Cardiac muscle cell (in vitro differentiated cells and primary cell): ENCODE results near the gene VPS39. TPM values are rescaled to one million over a fixed set of nuclear protein-coding genes. Genes with fewer than 3 reads are reported as not detected.

Experiments
- DNase-seq, 2 donors: peaks; one replicate each; pipeline versions ENCODE4 v3.0.0 to v3.0.0-alpha.2; 2010 to 2017; ENCODE audit warnings: low read depth in 1 of 2, low spot score in 1 of 2
- H3K27ac ChIP-seq: fragments of 200-600 bp; sonication (generic); 2 replicates; pipeline ENCODE4 v1.5.1; 2016
- H3K27me3 ChIP-seq: fragments of 200-600 bp; sonication (generic); 2 replicates; pipeline ENCODE4 v1.6.0; 2016; ENCODE audit warnings: control low read depth
- H3K36me3 ChIP-seq: fragments of 200-600 bp; sonication (generic); 2 replicates; pipeline ENCODE4 v1.5.1; 2016; ENCODE audit warnings: control low read depth
- H3K4me1 ChIP-seq: fragments of 200-600 bp; sonication (generic); 2 replicates; pipeline ENCODE4 v1.8.1; 2017; ENCODE audit warnings: low read depth, mild to moderate bottlenecking, mixed run types
- H3K4me3 ChIP-seq: fragments of 200-600 bp; sonication (generic); 2 replicates; pipeline ENCODE4 v1.5.1; 2016; ENCODE audit warnings: mild to moderate bottlenecking
- H3K9me3 ChIP-seq: fragments of 200-600 bp; sonication (generic); 2 replicates; pipeline ENCODE4 v1.5.1; 2017; ENCODE audit warnings: low read depth, mild to moderate bottlenecking, control low read depth
- polyA plus RNA-seq: library from polyadenylated mRNA; unstranded; fragments of >200 nt; fragmentation: Nextera tagmentation; extraction: Ambion mirVana; gene quantifications from 2 replicates; pipeline ENCODE4 v1.2.1, GENCODE V29; 2016
- total RNA-seq: library from RNA; depleted of rRNA; stranded (reverse); fragments of >200 nt; gene quantifications from 2 replicates; pipeline ENCODE4 v1.2.3, GENCODE V29; 2016
- TF ChIP-seq, protein P1 (sequence below): IDR thresholded peaks from 2 replicates; pipeline ENCODE4 v1.5.1; 2012; ENCODE audit warnings: low read depth, mild to moderate bottlenecking, low read length

The VPS39 gene
- total and polyA plus RNA-seq, 2 experiments from 2014 or later, result 45.7 to 56.4 TPM

DNA sequence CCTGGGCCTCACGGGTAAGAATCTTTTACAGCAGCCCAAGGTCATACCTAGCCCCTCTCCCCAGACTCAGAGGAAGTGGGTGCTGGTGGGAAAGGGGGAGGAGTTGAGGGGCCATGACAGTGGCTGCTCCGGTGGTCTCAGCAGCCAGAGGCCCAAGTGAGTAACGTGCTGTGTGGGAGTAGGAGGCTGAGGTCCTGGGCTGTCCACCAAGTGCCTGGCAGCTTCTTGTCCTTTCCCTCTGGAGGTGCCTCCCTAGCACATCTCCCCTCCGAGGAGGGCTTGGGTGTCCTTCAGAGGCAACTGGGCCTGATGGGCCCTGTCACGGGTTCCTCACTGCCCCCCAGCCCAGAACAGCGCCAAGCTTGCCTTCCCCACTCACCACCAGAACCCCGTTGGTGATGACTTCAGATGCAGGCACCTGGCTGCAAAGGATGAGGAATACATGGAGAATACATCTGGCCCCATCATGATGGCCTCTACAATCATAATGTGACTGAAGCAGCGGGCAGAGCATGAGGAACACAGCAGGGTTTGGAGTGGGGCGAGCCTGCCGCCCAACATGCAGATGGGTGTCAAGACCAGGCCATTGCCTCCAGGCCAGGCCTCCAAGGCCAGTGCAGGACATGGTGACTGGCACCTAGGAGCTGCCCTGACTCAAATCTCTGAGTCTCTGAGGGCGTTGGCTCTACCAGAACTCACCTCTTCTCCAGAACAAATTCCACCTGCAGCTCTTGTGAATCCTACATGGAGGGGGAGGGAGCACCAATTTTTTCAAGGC, 55.0 kb downstream of the VPS39 start:
- DNase-seq, result no peak

DNA sequence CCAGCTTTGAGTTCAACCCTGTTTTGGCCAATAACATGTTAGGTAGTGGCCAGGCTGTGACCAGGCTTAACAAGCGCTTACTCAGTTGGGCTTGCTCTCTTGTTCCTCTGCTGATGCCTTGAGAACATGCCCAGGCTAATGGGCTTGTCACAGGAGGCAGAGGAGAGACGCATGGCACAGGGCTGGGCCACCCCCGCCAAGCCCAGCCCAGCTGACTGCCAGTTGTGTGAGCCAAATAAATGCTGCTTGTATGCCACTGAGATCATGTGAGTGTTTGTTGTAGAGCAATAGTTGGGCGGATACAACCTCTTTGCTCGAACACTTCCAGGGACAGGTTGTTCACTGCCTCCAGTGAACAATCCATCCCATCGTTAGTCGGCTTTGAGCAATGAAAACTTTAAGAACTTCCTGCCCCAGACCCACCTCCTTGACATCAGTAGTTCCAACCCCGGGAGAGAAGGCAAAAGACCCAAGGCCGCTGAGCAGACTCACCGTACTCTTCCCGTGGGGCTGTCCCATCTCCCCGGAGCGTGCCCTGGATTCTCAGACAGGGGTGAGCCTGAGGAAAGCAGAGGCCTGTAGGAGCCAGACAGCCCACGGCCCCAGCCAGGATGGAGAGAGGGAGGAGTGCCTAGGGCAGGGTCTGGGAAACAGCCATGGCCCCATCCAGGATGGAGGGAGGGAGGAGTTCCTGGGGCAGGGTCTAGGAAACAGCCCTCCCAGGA, 55.7 kb downstream of the VPS39 start:
- Histone ChIP-seq H3K27ac (no peak overlapping the region), H3K27me3 (no peaks in the 10 kb centered on the region), H3K9me3 (no peaks in the 10 kb centered on the region), H3K4me1 (peaks cover 36% of the 10 kb centered on the region), H3K4me3 (no peak overlapping the region), H3K36me3 (no peaks in the 10 kb centered on the region)
- no peak for DNase-seq
- TF ChIP-seq, protein P1, sequence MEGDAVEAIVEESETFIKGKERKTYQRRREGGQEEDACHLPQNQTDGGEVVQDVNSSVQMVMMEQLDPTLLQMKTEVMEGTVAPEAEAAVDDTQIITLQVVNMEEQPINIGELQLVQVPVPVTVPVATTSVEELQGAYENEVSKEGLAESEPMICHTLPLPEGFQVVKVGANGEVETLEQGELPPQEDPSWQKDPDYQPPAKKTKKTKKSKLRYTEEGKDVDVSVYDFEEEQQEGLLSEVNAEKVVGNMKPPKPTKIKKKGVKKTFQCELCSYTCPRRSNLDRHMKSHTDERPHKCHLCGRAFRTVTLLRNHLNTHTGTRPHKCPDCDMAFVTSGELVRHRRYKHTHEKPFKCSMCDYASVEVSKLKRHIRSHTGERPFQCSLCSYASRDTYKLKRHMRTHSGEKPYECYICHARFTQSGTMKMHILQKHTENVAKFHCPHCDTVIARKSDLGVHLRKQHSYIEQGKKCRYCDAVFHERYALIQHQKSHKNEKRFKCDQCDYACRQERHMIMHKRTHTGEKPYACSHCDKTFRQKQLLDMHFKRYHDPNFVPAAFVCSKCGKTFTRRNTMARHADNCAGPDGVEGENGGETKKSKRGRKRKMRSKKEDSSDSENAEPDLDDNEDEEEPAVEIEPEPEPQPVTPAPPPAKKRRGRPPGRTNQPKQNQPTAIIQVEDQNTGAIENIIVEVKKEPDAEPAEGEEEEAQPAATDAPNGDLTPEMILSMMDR, result no peak

More for the DNA sequence above, 55.0 kb downstream of the VPS39 start:
- no peak overlapping the region for H3K27ac ChIP-seq
- H3K4me3 ChIP-seq, result no peak overlapping the region
- TF ChIP-seq, protein P1, result no peak
- no peaks in the 10 kb centered on the region for H3K27me3 ChIP-seq
- H3K9me3 ChIP-seq, result no peaks in the 10 kb centered on the region
- H3K36me3 ChIP-seq, result no peaks in the 10 kb centered on the region
- peaks cover 36% of the 10 kb centered on the region for H3K4me1 ChIP-seq

DNA sequence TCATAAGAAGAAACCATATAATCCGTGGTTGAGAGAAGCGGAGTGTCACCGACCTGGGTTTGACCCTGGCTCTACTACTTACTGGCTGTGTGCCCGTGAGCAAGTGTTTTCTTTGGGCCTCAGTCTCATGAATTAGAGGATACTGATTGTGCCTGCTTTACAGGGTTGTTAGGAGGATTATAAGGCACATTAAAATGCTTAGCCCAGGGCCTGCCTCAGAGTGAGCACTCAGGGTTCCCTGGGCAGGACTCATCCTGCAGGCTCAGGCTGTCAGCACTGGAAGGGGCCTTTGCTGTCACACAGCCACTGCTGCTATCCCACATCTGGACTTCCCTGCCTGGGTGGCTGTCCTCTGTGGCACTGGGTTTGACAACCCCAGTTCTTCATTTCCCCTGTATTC, 56.4 kb downstream of the VPS39 start:
- H3K4me3 ChIP-seq, result no peak overlapping the region
- no peak overlapping the region for H3K27ac ChIP-seq
- peak in 1 of 2 donors; percentile 12 for DNase-seq
- H3K9me3 ChIP-seq, result no peaks in the 10 kb centered on the region
- H3K36me3 ChIP-seq, result no peaks in the 10 kb centered on the region
- H3K27me3 ChIP-seq, result no peaks in the 10 kb centered on the region
- H3K4me1 ChIP-seq, result peaks cover 34% of the 10 kb centered on the region
- TF ChIP-seq, protein P1, result no peak

DNA sequence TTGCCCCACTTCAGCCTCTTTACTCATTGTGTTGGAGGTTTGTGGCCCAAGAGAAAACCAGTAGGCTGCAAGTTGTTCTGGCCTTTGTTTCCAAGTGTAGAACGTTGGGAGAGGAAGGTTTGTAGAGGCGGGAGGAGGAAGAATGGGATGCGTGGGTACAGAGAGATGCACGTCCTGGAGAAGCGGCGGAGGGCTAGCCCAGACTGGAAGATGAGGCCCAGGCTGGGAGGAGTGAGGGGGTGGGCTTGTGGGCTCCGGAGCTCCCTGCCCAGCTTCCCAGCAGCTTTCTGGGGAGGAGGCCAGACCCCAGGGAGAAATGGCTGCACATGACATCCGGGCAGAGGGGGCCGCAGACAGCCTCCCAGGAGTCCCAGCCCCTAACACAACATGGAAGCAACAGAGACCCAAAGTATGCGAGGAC, 57.0 kb downstream of the VPS39 start:
- TF ChIP-seq, protein P1, result no peak
- no peaks in the 10 kb centered on the region for H3K36me3 ChIP-seq
- no peak for DNase-seq
- H3K9me3 ChIP-seq, result no peaks in the 10 kb centered on the region
- no peak overlapping the region for H3K27ac ChIP-seq
- no peaks in the 10 kb centered on the region for H3K27me3 ChIP-seq
- H3K4me1 ChIP-seq, result peaks cover 29% of the 10 kb centered on the region
- no peak overlapping the region for H3K4me3 ChIP-seq

DNA sequence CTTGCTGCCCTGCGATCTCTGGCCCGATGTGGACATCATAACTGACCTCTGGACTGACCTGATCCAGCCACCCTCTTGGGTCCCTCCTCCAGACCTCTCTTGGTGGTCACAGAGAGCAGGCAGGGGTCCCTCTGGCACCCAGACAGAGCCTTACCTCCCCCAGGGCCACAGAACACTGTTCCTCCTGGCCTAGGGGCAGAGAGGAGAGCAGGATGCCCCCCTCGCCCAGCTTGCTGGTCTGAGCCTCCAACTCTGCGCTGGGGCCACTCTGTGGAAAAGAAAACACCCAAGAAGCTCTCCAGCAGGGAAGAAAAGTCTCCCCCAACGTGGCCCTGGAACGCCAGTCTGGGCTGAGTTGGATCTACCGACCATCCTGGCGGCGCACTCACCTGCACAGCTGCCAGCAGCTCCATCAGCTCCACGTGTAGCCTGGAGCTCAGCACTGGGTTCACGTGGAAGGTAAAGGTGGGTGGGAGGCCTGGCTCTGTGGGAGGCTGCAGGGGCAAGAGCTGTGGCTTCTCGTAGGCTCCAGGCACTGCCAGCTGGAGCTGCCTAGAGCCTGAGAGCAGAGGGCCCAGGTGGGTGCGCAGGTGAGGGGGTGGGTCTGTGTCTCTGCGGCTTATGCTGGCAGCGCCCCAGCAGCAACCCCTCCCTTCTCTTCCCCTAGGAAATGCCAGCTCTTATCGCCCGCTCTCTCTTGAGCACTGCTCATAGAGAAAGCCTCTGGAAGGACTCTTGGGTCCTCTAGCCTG, 57.7 kb downstream of the VPS39 start:
- DNase-seq, result no peak
- Histone ChIP-seq H3K27ac (no peak overlapping the region), H3K9me3 (no peaks in the 10 kb centered on the region), H3K27me3 (no peaks in the 10 kb centered on the region), H3K4me3 (no peak overlapping the region), H3K4me1 (peaks cover 23% of the 10 kb centered on the region), H3K36me3 (no peaks in the 10 kb centered on the region)
- TF ChIP-seq, protein P1, result no peak
